GM13976 (cell line): ENCODE measurements around the gene XXYLT1.
A peak's percentile ranks its signal among the peaks of the same experiment; 100 is the strongest.
"Not testable (repeated sequence)": the region's sequence is repeated elsewhere in the genome, so short reads cannot be mapped to it uniquely, and the experiment has no call there.

Experiments
- DNase-seq: peaks from one replicate; pipeline ENCODE4 v3.0.0; 2012; ENCODE audit warnings: low spot score
- in situ Hi-C: fragments of 300-500 bp; cut with MboI; formaldehyde crosslinking; loops from one replicate; pipeline ENCODE4 v1.12.0; 2022; ENCODE audit warnings: low sequenced_read_pairs, mixed read lengths, inconsistent platforms; ENCODE audit not compliant: unreplicated experiment
- TF ChIP-seq, protein P1 (sequence below): IDR thresholded peaks from 2 replicates; pipeline ENCODE4 v1.5.1; 2012; ENCODE audit warnings: borderline replicate concordance, mild to moderate bottlenecking; ENCODE audit not compliant: insufficient read depth; ENCODE audit errors: extremely low read depth, missing control alignments, control extremely low read depth

XXYLT1 gene

GRCh38 chr3:195038161-195038560 is 232.8 kb downstream of the XXYLT1 start:
- in situ Hi-C loops, result no loop called here
- no peak for DNase-seq
- TF ChIP-seq, protein P1, sequence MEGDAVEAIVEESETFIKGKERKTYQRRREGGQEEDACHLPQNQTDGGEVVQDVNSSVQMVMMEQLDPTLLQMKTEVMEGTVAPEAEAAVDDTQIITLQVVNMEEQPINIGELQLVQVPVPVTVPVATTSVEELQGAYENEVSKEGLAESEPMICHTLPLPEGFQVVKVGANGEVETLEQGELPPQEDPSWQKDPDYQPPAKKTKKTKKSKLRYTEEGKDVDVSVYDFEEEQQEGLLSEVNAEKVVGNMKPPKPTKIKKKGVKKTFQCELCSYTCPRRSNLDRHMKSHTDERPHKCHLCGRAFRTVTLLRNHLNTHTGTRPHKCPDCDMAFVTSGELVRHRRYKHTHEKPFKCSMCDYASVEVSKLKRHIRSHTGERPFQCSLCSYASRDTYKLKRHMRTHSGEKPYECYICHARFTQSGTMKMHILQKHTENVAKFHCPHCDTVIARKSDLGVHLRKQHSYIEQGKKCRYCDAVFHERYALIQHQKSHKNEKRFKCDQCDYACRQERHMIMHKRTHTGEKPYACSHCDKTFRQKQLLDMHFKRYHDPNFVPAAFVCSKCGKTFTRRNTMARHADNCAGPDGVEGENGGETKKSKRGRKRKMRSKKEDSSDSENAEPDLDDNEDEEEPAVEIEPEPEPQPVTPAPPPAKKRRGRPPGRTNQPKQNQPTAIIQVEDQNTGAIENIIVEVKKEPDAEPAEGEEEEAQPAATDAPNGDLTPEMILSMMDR, result no peak

DNA sequence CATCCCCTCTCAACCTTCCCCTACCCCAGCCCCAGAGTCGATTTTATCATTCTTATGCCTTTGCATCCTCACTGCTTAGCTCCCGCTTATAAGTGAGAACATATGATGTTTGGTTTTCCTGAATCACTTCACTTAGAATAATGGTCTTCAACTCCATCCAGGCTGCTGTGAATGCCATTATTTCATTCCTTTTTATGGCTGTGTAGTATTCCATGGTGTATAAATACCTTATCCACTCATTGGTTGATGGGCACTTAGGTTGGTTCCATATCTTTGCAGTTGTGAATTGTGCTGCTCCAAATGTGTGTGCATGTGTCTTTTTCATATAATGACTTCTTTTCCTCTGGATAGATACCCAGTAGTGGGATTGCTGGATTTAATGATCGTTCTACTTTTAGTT is 233.4 kb downstream of the XXYLT1 start:
- in situ Hi-C loops, DNase-seq: not testable (repeated sequence)

GRCh38 chr3:195036974-195037373 is 234.0 kb downstream of the XXYLT1 start:
- in situ Hi-C loops, result no loop called here
- TF ChIP-seq, protein P1, result no peak
- no peak for DNase-seq

DNA sequence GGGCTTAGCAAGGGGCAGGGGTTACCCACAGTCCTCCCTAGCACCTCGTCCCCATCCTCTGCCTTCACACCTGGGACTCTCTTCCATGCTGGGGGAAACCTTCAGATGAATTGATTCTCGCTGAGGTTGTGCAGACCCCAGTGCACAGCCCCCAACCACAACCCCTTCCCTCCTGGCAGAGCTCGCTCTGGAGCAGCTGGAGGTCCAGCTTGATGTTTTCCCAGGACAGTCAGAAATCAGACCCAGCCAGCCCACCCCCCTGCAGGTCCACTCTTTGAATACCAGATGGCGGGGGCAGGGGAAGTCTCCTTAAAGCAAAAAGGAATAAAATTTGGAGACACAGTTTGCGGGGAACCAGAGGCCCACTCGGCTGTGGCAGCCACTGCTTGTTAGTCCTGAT is 234.4 kb downstream of the XXYLT1 start:
- in situ Hi-C loops, result no loop called here
- DNase-seq, result no peak
- TF ChIP-seq, protein P1, result no peak

GRCh38 chr3:195036203-195036505 is 234.8 kb downstream of the XXYLT1 start:
- TF ChIP-seq, protein P1, result no peak
- in situ Hi-C loops, result no loop called here
- no peak for DNase-seq

DNA sequence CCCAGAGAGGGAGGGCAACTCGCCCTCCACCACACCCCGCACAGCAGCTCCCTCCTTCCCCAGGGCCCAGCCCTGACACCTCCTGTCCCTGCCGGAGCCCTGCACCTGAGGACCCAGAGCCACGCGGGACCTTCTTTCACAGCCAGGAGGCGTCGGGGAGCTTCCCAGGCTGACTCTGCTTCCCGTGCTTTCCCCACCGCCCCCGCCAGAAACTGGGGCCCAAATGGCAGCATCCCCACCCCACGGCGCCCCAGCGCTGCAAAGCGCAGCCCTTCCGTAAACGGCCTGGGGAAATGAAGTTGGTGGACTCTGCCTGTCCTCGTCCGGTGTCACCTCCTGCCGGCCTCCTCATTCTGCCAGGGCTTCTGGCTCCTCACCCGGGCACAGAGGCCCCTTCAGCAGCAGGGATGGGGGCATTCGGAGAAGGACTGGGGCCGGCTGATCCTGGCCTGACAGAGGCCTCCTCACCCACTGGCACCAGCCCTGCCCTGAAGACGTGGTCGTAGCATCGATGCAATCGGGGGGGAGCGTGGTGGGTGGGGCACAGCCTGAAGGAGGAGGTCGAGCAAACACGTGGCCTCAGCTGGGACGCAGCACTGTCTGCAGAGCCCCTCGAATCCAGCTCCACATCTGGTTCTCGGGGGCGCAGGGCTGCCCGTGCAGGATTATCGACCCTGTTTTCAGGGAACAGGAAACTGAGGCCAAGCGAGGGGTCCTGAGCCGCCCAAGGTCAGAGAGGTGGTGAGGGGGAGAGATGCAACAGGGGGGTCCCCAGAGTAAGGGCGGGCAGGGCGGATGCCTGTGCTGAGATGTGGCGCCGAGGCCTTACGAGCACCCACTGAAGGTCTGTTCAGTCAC is 235.4 kb downstream of the XXYLT1 start:
- DNase-seq, result peak; percentile 46
- TF ChIP-seq, protein P1, result no peak
- in situ Hi-C loops, result no loop called here

DNA sequence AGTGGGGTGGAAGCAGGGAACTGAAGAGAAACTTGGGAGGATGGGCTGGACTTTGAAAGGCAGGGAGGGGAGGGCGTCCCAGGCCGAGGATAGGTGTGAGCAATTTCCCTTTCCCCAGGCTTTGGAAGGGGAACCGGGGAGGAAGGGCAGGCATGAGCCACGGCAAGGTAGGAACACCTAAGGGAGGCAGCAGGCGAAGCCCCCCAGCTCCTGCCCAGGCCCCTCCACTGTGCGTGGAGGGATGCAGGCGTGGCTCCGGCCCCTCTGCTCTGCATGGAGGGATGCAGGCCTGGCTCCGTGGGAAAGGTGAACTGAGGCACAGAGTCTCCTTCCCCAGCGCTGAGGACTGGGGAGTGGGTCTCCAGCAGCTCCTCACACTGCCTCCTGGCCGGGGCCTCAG is 236.4 kb downstream of the XXYLT1 start:
- in situ Hi-C loops, result no loop called here
- DNase-seq, result no peak
- TF ChIP-seq, protein P1, result no peak
